GM21367 (cell line): ENCODE measurements around the gene ADGRF1.
"Not testable (repeated sequence)": the region's sequence is repeated elsewhere in the genome, so short reads cannot be mapped to it uniquely, and the experiment has no call there.

ENCODE experiments used
- ATAC-seq: cut with Tn5 transposase; IDR thresholded peaks from one replicate; pipeline ENCODE4 v1.9.1; 2021; ENCODE audit not compliant: unreplicated experiment

The ADGRF1 gene

DNA sequence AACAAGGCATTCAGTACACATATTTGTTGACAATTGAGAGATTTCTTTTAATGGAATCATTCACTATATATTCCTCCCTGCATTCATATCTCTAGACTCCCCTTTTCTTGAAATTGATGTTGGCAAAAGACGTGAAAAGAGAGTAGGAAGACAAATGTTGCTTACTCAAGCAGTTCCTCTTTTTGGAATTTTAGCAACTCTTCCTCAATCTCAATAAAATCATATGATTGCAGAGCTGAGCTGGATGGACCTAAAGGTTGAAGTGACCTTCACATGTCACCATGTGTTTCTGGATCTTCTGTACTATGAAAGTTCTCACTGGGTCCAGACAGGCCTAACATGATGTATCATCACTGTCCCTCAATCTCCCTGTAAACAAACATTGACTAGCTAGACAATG, 18.6 kb downstream of the ADGRF1 start:
- no peak for ATAC-seq

DNA sequence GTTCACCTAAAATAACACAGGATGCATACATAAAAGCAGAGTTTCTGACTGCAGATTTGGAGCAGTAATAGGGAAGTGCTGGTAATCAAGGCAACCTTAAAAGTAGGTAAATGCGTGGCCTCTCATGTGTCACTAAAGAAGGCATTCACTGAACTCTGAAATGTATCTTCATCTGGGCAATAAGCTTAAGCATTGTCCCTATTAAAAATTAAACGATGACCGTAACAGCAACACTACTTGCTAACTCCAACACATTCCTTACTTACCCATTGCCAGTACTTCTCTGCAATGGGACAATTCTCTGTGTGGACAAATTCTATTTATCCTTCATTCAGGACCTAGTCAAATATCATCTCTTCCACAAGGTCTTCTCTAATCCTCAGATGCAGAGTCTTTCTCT, 19.9 kb downstream of the ADGRF1 start:
- ATAC-seq, result no peak

DNA sequence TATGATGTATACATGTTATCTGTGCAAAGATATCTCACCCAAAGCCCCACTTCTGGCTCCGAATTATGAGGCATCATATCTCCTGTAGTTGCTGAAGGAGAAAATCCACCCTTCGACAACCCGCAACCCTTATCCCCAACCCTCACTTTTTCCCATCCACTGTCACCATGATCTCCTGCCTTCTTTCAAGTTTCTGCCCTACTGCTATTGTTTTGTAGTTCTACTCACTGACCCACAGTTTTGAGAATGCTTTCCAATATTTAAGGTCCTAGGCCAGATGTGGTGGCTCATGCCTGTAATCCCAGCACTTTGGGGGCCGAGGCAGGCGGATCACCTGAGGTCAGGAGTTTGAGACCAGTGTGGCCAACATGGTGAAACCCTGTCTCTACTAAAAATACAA, 22.2 kb downstream of the ADGRF1 start:
- no peak for ATAC-seq

DNA sequence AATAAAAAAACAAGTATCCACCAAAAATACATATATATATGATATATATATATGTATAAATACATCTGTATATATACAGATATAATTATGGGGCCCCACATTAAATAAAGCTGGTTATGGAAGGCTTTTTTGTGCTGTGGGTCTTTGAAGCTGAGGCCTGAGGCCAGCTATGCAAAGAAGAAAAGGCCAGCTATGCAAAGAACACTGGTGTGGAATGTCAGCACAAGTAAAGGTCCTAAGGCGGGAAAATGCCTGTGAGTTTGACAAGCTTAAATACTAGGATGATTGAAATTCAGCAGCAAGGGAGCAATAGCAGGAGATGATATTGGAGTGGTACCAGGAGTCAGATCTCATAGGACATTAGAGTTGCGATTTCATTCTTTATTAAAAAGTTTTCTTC, 25.2 kb downstream of the ADGRF1 start:
- no peak for ATAC-seq

DNA sequence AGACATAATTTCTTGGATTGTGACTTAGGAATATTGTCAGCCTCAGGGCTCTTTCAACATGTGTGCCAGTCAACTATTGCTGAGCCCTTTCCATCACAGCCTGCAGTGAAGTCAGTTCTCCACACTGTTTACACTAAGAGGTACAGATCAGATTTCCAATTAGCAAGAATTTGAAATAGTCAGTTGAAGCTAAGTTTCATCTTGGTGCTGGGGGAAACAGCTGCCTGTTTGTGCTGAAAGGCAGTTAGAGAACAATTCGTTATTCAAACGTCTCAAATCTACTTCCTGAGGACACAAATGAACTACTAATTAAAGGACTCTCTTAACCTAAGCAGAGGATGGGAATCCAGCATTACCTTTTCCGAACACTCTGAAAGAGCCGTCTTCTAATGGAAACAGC, 25.9 kb downstream of the ADGRF1 start:
- ATAC-seq, result no peak

DNA sequence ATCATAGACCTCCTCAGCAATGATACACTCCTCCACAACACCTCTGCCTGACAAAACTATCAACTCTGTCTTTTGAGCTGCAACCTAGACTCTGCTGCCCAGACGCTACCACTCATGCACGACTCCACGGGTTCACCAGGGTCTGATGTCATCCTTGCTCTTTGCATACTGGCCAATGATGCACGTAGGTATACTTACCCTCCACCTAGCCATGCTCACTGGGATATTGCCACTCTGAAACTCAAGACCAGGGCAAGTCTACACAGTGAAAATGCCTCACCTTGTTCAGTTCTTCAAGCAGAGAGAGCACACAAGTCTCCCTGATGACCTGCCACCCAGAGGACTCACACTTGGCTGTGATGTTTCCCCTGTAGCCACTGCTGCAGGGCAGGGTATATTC, 27.7 kb downstream of the ADGRF1 start:
- ATAC-seq, result no peak

DNA sequence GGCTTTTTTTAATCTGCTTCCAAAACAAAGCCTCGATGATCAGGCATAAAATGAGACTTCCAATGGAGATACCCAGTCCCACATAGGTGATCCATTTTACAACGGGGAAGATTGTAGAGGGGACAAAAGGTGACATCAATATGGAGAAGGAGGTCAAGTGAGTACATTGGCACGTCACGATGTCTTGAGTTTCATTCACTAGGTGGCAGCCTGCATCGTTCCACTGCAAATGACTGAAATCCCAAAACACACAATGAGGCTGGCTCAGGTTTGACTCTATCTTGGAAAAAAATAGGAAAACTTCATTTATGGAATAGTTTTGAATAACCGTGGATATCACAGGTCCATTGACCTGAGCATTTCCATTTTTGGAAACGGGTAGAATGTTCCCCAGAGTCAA, 32.5 kb downstream of the ADGRF1 start:
- ATAC-seq, result no peak

DNA sequence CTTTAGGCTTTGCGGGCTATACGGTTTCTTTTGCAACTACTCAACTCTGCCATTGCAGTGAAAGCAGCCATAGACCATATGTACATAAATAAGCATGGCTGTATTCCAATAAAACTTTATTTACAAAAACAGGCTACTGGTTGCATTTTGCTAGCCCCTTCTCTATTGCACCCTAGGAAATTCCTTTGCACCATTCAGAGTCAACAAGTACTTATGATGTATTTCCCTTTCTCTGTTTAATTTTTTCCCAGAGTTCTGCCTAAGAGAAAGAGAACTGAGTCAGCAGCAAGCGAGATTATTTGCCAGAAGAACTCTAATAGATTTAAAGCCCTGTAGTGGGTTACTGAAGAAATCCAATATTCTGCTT, 33.8 kb downstream of the ADGRF1 start:
- ATAC-seq, result no peak

DNA sequence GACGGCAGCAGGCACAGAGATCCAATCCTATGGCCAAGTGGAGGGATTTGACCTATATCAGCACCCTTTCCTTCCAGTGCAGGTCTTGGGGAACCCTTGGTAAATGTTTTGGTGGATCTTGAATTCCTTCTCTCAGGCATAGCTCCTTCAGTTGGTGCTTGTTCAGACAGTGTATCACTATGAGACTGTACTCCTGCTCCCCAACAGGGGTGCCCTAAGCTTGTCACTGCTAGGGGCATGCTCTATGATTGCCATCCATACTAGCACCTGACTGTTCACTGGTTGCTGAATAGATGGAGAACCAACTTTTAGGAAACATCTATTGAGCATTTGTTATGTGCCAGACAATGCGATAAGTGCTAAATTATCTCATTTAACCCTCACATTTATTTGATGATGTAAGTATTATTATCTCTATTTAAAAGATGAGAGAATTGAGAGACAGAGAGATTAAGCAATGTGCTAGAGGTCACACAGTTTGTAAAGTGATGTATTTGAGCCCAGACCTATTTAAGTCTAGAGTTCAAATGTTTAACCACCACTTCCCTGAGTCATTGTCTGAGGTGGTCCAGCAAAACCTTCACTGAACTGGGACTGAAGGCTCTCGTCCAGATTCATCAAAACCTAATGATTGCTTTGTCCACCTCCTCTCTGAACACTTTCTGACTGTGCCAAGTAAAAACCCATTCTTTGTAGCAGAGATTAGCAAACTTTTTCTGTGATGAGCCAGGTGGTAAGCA, 34.3 kb downstream of the ADGRF1 start:
- ATAC-seq, result no peak

DNA sequence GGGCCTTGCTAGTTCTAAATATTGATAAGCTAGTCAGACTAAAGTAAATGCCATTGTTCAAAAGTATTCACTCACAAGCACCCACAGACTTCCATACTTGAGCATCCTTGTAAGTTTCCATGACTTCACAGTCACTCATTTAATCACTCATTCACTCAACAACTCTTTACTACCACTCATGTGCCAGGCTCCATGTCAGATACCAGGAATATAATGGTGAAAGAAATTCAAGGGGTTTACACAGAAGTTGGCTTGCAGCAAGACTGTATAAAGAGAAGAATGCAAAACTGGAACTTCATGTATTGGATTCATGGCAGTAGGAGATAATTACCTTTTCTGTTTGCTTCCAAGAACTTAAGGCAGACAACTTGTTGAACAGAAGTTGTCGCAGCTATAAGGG, 36.6 kb downstream of the ADGRF1 start:
- no peak for ATAC-seq

DNA sequence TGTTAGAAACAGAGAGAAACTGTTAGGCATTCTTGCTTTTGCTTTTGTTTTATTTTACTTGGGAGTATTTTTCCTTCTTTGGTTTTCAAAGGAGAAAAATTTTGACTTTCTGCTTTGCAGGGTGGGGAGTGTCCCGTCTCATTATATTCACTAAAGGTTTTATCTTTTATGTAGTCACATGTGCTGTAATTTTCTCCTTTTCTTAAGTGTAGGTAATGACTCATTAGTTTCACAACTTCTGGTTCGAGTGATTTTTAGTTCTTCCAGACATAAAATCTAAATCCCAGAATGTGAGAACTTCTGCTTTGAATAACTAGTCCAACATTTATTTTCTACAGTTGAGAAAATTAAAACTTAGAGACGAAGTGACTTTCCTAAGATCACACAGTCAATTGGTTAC, 37.7 kb downstream of the ADGRF1 start:
- no peak for ATAC-seq

DNA sequence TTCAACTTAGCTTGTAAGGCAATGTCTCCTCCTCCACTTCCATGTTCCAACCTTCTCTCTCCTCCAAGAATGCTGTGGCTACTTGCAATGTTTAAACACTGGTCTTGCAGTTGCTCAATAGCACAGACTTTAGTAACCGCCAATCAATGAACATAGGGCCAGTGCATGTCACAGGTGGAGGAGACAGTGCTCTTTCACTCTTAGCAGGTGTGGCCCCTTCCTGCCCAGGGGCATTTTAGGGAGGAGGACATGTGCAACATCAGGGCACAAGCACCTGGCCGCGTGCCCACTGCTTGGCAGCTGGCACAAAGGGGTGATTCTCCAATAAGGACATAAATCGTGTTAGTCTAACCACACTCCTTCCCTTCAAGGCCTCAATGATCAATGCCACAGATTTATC, 41.3 kb downstream of the ADGRF1 start:
- ATAC-seq, result no peak

DNA sequence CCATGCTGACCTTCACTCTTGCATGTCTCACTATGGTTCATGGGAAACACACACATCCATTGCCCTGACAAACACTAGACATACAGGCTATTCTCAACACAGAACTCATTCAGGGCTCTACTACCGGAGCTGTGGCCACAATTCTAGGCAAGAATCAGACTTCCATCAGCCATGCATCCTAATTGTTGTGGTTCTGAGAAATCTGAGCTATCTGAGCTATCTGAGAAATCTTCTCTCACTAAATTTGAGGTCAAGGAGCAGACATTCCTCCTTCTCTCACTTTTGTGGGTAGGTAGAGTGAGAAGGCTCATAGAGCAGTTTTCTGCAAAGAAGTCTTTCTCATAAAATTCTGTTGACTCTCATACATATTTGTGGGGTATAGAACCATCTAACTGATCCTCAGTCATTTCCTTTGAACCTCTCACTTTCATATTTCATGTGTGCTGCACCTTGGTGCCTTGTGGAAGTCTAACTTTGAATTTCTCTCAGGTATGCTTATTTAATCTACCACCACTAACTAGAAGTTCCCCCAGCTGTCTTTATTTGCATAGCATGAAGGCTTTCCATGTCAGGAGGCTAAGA, 43.6 kb downstream of the ADGRF1 start:
- no peak for ATAC-seq

DNA sequence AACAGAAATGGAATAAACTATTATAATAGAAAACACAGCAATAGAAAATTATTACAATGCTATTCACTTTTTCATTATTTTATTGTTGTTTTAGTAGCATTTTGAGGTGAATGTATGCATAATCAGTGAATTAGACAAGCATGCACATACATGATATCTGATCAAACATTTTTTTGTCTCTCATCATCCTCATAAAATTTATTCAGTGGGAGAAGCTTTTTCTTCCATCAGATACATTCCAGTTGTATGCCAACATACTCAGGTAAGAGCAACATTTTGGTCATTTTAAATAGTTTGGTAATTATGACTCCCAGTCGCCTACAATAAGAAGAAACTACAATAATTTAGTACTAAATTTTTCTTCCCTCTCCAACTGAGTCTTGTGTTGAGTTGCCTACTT, 44.5 kb downstream of the ADGRF1 start:
- ATAC-seq, result no peak

DNA sequence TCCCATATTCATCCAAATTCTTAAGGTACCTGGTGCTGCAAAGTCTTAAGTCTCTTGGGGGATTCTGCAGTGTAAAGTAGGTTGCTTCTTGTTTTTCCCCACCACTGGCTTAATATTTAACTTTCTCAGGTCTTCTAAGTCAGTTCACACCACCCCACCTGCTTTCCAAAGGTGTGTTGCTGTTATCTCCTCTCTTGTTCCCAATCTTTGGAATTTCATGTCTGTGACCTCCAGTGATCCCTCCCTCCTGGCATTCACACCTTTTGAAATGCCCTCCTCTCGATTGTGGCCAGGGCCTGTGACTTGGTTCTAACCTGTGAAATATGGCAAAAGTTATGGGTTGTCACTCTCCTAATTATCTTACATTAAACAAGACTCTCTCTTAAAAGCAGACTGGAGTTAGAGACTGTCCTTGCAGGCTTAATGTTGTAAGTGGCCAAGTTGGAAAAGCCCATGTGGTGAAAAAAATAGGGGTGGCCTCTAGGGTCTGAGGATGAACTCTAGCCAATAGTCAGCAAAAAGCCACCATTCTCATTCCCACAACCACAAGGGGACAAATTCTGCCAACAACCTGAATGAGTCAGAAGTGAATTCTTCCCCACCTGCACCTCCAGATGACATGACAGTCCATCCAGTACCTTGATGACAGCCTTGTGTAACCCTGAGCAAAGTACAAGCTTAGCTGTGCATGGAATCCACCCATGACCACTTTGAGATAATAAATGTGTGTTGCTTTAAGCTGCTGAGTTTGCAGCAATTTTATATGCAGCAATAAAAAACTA, 45.1 kb downstream of the ADGRF1 start:
- ATAC-seq, result no peak

DNA sequence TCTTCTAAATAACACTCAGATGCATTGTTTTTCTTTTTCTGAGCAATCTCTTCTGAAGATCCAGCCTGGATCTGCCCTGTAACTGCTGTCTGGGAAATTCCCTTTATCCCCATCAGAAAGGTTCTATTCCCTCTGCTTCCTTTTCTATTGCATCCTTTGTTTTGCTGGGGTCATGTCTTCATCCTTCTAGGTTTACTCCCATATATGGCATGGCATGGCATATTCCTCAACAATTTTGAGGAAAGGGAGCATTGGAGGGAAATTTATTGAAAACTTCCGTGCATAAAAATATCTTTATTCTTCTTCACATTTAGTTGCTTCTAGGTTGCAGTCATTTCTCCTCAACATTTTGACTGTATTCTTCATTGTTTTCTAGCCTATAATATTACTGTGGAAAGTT, 47.2 kb downstream of the ADGRF1 start:
- ATAC-seq, result no peak

DNA sequence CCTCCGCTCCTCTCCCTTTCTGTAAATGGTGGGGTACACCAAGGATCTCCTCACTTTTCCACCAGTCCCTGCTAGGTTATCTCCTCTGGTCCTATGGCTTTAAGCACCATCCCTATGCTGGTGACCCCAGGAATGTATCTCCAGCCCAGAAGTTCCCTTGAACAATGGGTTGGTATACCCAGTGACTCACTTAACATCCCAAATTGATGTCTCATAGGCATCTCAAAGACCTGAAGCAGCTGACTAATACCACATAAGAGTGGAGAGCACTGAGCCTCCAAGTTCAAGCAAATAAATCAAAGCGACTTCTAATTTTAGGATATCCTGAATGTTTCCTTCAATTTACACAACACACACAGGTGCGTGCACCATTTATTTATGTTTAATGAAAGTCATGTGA, 48.3 kb downstream of the ADGRF1 start:
- no peak for ATAC-seq

DNA sequence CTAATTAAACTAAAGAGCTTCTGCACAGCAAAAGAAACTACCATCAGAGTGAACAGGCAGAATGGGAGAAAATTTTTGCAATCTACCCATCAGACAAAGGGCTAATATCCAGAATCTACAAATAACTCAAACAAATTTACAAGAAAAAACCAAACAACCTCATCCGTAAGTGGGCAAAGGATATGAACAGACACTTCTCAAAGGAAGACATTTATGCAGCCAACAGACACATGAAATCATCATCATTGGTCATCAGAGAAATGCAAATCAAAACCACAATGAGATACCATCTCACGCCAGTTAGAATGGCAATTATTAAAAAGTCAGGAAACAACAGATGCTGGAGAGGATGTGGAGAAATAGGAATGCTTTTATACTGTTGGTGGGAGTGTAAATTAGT, 49.7 kb downstream of the ADGRF1 start:
- ATAC-seq, result not testable (repeated sequence)

DNA sequence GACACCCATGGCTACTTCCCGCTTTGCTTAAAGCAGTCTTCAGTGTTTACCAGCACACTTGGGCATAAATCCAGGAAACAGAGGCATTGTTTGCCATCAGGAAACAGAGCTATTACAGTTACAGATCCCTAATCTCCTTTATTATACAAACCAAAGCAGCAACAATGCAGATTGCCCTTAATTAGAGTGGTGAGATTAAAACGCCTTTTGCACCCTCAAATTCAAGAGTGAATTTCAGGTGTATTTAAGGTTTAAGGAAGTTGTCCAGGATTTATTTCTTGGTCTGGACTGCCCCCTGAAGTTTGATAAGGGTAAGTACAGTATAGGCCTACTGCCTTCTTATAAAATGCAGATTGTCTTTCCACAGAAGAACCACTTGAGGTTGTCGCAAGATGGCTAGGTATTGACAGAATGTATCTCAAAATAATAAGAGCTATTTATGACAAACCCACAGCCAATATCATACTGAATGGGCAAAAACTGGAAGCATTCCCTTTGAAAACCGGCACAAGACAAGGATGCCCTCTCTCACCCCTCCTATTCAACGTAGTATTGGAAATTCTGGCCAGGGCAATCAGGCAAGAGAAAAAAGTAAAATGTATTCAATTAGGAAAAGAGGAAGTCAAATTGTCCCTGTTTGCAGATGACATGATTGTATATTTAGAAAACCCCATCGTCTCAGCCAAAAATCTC, 51.2 kb downstream of the ADGRF1 start:
- ATAC-seq, result not testable (repeated sequence)

DNA sequence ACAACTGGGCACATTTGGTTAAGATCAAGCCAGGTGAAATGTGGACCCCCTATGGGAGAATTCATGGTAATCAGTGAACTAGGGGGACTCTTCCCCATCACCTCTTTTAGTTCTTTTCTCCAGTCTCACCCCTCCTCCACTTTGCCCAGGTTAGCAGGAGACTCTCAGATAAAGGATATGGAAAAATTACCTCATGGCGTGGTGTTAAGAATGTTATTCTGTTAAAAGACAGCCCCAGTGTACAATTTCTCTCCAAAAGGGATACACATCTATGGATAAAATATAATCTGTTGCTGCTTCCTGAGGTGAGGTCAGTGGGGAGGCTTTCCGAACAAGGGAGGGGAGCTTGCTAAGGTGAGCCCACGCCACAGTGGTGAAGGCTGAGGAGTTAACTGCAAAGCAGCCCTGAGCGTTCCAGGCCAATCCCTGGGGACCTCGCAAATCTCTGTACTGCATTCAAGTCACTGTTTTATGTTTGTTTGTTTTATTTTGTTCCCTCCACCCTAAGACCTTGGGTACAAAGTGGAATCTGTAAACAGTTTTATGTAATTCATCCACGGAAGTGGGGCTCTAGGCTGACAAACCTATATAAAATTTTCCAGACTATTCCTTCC, 52.0 kb downstream of the ADGRF1 start:
- no peak for ATAC-seq

DNA sequence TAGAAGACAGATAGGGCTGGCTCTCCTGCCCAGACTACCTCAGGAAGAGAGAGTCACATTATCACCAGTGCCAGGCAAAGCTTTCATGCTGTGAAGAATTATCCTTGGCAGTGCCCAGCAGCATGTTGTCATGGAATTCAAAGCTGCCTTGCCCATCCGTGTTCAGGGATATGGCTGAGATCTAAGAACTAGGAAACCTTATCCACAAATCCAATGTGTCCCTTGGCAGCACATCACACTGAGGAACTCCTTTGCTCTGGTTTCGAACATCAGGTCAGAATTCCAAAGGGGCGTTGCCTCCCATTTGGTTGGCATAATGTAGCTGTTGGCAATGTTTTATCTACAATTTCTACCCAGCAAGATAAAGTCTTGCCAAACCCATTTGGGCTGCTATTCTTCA, 52.7 kb downstream of the ADGRF1 start:
- no peak for ATAC-seq
